ENCODE data around the gene SASH1. TPM values are rescaled to one million over a fixed set of nuclear protein-coding genes. Genes with fewer than 3 reads are reported as not detected.
"Not testable (repeated sequence)": the region's sequence is repeated elsewhere in the genome, so short reads cannot be mapped to it uniquely, and the experiment has no call there.

Gene SASH1
- total RNA-seq, 2 donors from 2014 or later = 0.17 to 0.20 TPM

DNA sequence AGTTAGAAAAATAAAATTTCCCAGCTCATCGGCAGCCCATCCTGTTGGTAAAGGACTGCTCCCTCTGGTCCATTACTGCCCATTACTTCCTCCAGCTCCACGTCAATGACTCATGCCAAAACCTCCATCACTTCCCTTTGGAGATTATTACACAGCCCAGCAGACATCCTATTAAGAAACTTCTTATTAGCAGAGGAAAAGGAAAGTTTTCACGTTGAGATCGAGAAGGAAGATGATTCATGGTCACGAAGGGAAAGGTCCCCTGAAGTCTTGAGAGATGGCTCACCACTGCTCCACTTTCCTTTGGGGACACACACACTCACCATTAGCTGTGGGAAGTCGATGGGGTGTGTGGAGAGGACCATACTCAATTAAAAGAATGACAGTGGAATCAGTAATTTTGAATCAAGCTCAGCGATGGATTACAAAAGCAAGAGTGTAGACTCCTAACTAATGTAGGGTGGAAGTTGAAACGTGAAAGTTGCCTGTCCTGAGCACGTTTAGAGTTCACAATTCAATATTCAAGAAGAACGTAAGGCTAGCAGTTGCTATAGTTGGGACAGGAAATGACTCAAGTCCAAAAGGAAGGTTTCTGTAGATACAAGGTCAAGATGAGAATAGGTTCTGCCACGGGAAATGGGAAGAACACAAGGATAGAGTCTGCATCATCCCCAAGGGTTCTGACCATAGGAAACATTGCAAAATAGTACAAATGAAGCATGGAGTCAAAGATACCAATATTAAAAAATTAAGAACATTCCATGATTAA, 21.6 kb downstream of the SASH1 start:
- ATAC-seq = no peak
- Mint-ChIP-seq H3K4me3 (no peak overlapping the region), H3K27me3 (peaks cover 15 to 31% of the 10 kb centered on the region in 2 donors), H3K27ac (no peak overlapping the region), H3K4me1 (ENCODE audit: low read depth in 2 of 2) (no peaks in the 10 kb centered on the region), H3K36me3 (no peaks in the 10 kb centered on the region), H3K9me3 (no peaks in the 10 kb centered on the region)
- DNase-seq (ENCODE audit: low spot score) = no peak

GRCh38 chr6:148365041-148365440, 22.4 kb downstream of the SASH1 start:
- Mint-ChIP-seq H3K4me1 (ENCODE audit: low read depth in 2 of 2) (no peaks in the 10 kb centered on the region), H3K9me3 (no peaks in the 10 kb centered on the region), H3K36me3 (no peaks in the 10 kb centered on the region), H3K4me3 (no peak overlapping the region), H3K27ac (no peak overlapping the region), H3K27me3 (peaks cover 15 to 31% of the 10 kb centered on the region in 2 donors)
- ATAC-seq (no peak), DNase-seq (ENCODE audit: low spot score) (no peak)

GRCh38 chr6:148367411-148368024, 24.9 kb downstream of the SASH1 start:
- DNase-seq (ENCODE audit: low spot score) = no peak
- H3K27me3 Mint-ChIP-seq = peaks cover 12 to 25% of the 10 kb centered on the region in 2 donors
- H3K4me3 Mint-ChIP-seq = no peak overlapping the region

GRCh38 chr6:148370176-148370575, 27.5 kb downstream of the SASH1 start:
- no peak for ATAC-seq
- H3K9me3 Mint-ChIP-seq = no peaks in the 10 kb centered on the region

More at GRCh38 chr6:148367411-148368024, 24.9 kb downstream of the SASH1 start:
- Mint-ChIP-seq H3K4me1 (ENCODE audit: low read depth in 2 of 2) (no peaks in the 10 kb centered on the region), H3K9me3 (no peaks in the 10 kb centered on the region), H3K36me3 (no peaks in the 10 kb centered on the region), H3K27ac (no peak overlapping the region)
- ATAC-seq = peak; percentile 41 to 56

GRCh38 chr6:148374040-148374774, 31.6 kb downstream of the SASH1 start:
- no peaks in the 10 kb centered on the region for H3K9me3 Mint-ChIP-seq
- no peak overlapping the region for H3K4me3 Mint-ChIP-seq
- peaks cover 3 to 22% of the 10 kb centered on the region in 2 donors for H3K27me3 Mint-ChIP-seq
- DNase-seq (ENCODE audit: low spot score) (no peak), ATAC-seq (no peak)
- no peaks in the 10 kb centered on the region for H3K4me1 Mint-ChIP-seq (ENCODE audit: low read depth in 2 of 2)
- H3K27ac Mint-ChIP-seq = no peak overlapping the region
- no peaks in the 10 kb centered on the region for H3K36me3 Mint-ChIP-seq

More at GRCh38 chr6:148370176-148370575, 27.5 kb downstream of the SASH1 start:
- Mint-ChIP-seq H3K27me3 (peaks cover 8 to 26% of the 10 kb centered on the region in 2 donors), H3K27ac (no peak overlapping the region), H3K4me1 (ENCODE audit: low read depth in 2 of 2) (no peaks in the 10 kb centered on the region), H3K4me3 (no peak overlapping the region), H3K36me3 (no peaks in the 10 kb centered on the region)
- no peak for DNase-seq (ENCODE audit: low spot score)

GRCh38 chr6:148375401-148375800, 32.8 kb downstream of the SASH1 start:
- ATAC-seq = no peak
- H3K4me1 Mint-ChIP-seq (ENCODE audit: low read depth in 2 of 2) = no peaks in the 10 kb centered on the region
- H3K27me3 Mint-ChIP-seq = peaks cover 3 to 21% of the 10 kb centered on the region in 2 donors
- H3K4me3 Mint-ChIP-seq = no peak overlapping the region
- no peak for DNase-seq (ENCODE audit: low spot score)
- H3K9me3 Mint-ChIP-seq = no peaks in the 10 kb centered on the region
- no peak overlapping the region for H3K27ac Mint-ChIP-seq
- no peaks in the 10 kb centered on the region for H3K36me3 Mint-ChIP-seq

- Mint-ChIP-seq H3K27ac (no peak overlapping the region), H3K36me3 (no peaks in the 10 kb centered on the region), H3K27me3 (peaks cover 3 to 15% of the 10 kb centered on the region in 2 donors), H3K4me1 (ENCODE audit: low read depth in 2 of 2) (peaks cover 0 to 2% of the 10 kb centered on the region in 2 donors), H3K9me3 (no peaks in the 10 kb centered on the region), H3K4me3 (no peak overlapping the region)
- DNase-seq (ENCODE audit: low spot score) (no peak), ATAC-seq (no peak)
Observed at GRCh38 chr6:148379481-148379880, 36.8 kb downstream of the SASH1 start.

DNA sequence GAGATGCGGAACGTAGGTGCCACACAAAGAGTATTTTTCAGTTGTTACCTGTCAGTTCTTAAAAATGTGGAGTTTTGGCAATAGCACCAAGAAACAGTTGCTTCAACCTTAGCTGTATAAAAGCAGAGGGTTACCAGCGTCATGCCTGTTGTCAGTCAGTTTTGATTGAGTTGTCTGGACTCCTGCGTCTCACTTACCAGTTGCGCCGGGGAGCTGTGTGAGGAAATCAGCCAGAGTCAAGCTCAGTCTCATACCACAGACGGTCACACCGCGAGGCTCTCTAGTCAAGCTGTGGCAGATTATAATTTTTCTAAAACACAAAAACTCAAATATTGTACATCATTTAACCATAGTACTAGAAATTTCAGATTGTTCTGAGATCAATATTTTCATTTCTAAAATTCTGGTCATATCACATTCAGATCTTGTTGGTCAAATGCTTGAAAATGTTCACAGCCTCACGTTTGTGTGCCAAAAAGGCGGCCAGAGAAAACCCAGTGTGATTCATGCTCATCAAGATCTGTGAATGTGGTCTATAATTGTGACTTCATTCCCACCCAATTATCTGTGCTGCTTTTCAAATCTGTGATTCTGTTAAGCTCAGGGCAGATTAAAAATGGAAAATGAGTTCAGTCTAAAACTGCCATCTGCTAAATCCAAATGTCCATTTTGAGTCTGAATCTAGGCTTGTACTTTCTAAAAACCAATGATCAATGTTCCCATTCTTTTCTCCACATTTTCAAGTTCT, 37.5 kb downstream of the SASH1 start:
- H3K27ac Mint-ChIP-seq = no peak overlapping the region
- H3K4me3 Mint-ChIP-seq = no peak overlapping the region
- H3K27me3 Mint-ChIP-seq = peaks cover 3 to 15% of the 10 kb centered on the region in 2 donors
- DNase-seq (ENCODE audit: low spot score) = no peak
- ATAC-seq = no peak
- H3K4me1 Mint-ChIP-seq (ENCODE audit: low read depth in 2 of 2) = peaks cover 0 to 2% of the 10 kb centered on the region in 2 donors
- H3K9me3 Mint-ChIP-seq = no peaks in the 10 kb centered on the region
- H3K36me3 Mint-ChIP-seq = no peaks in the 10 kb centered on the region

DNA sequence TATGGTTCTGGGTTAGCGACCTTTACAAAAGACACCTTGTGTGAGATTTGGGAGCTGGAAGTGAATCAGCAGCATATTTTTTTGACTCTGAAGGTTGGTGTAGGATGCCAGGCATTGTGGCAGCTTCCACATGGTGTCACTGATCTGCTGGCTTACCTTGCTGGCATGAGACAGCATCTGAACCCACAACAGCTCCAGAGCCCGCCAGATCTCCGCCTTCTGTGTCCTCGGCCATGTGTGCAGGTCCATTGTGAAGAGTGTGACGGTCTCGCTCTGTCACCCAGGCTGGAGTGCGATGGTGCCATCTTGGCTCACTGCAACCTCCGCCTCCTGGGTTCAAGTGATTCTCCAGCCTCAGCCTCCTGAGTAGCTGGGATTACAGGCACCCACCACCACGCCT, 39.4 kb downstream of the SASH1 start:
- DNase-seq (ENCODE audit: low spot score); H3K27me3 Mint-ChIP-seq; ATAC-seq; H3K27ac Mint-ChIP-seq; H3K9me3 Mint-ChIP-seq; H3K36me3 Mint-ChIP-seq; H3K4me3 Mint-ChIP-seq; H3K4me1 Mint-ChIP-seq (ENCODE audit: low read depth in 2 of 2): not testable (repeated sequence)

GRCh38 chr6:148382861-148383260, 40.2 kb downstream of the SASH1 start:
- H3K27ac Mint-ChIP-seq = no peak overlapping the region
- ATAC-seq = no peak
- no peaks in the 10 kb centered on the region for H3K36me3 Mint-ChIP-seq
- peaks cover 3 to 9% of the 10 kb centered on the region in 2 donors for H3K27me3 Mint-ChIP-seq
- no peak overlapping the region for H3K4me3 Mint-ChIP-seq
- no peak for DNase-seq (ENCODE audit: low spot score)
- no peaks in the 10 kb centered on the region for H3K9me3 Mint-ChIP-seq
- peaks cover 0 to 2% of the 10 kb centered on the region in 2 donors for H3K4me1 Mint-ChIP-seq (ENCODE audit: low read depth in 2 of 2)

DNA sequence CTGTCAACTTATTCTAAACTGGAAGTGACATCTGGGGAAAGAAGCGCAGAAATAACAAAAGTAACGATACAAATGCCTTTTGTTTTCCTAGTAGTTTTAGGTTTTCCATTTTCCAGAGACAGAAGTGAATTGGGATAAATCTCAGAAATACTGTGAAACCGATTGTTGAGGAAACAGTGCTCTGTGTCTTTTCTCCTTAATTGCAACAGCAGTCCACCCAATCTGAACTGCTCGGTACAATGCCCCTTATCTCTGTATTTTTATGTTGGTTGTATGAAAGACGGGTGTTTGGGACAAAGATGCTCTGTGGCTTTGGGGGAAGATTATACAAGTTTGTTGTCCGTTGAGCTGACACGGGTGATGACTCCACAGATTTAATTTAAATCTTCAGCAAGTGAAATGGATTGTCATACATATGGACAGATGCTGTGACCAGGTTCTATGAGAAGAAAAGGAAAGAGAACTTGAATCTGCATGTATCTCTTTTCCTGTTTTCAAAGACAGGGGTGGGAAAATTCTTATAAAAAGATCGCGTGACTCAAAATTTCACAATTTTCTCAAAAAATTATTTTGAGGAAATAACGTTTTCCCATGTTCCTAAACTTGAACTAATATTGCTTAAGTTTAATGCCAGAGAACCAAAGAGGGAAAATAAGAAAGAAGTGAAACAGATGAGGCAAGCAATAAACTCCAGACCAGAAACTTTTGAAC, 41.2 kb downstream of the SASH1 start:
- Mint-ChIP-seq H3K4me1 (ENCODE audit: low read depth in 2 of 2) (peaks cover 0 to 2% of the 10 kb centered on the region in 2 donors), H3K4me3 (no peak overlapping the region), H3K27me3 (peaks cover 3 to 9% of the 10 kb centered on the region in 2 donors), H3K9me3 (no peaks in the 10 kb centered on the region), H3K36me3 (no peaks in the 10 kb centered on the region), H3K27ac (no peak overlapping the region)
- no peak for DNase-seq (ENCODE audit: low spot score)
- ATAC-seq = no peak

- Mint-ChIP-seq H3K36me3 (no peaks in the 10 kb centered on the region), H3K9me3 (no peaks in the 10 kb centered on the region), H3K27me3 (peaks cover 3 to 9% of the 10 kb centered on the region in 2 donors), H3K4me3 (no peak overlapping the region), H3K27ac (no peak overlapping the region), H3K4me1 (ENCODE audit: low read depth in 2 of 2) (peaks cover 0 to 2% of the 10 kb centered on the region in 2 donors)
- DNase-seq (ENCODE audit: low spot score) = no peak
- ATAC-seq = no peak
Observed at GRCh38 chr6:148385379-148385778, 42.7 kb downstream of the SASH1 start.

- DNase-seq (ENCODE audit: low spot score) (no peak), ATAC-seq (no peak)
- no peaks in the 10 kb centered on the region for H3K4me1 Mint-ChIP-seq (ENCODE audit: low read depth in 2 of 2)
- no peak overlapping the region for H3K4me3 Mint-ChIP-seq
- H3K36me3 Mint-ChIP-seq = no peaks in the 10 kb centered on the region
- no peaks in the 10 kb centered on the region for H3K27me3 Mint-ChIP-seq
- no peak overlapping the region for H3K27ac Mint-ChIP-seq
- no peaks in the 10 kb centered on the region for H3K9me3 Mint-ChIP-seq
Observed at GRCh38 chr6:148388521-148388920, 45.9 kb downstream of the SASH1 start.
